ENCODE results near the gene NCOA3. TPM values are rescaled to one million over a fixed set of nuclear protein-coding genes. Genes with fewer than 3 reads are reported as not detected.

Gene NCOA3
- total RNA-seq, 1 experiment from 2014 or later = 96.7 TPM

- no peaks in the 10 kb centered on the region for H3K9me3 Mint-ChIP-seq (ENCODE audit: unreplicated experiment)
- intact Hi-C loops (cut with micrococcal nuclease; ENCODE audit: unreplicated experiment) = loop anchor here (5.0 to 10.0 kb wide), 3 partner anchors 122 to 303 kb away; no protein-coding TSS in a partner anchor
- peak overlapping the region; percentile 92 for H3K27ac Mint-ChIP-seq (ENCODE audit: unreplicated experiment)
- Histone ChIP-seq H3K36me3 (ENCODE audit: control insufficient read depth, insufficient read depth, low read length) (no peaks in the 10 kb centered on the region), H3K4me1 (peaks cover 19% of the 10 kb centered on the region), H3K4me3 (ENCODE audit: low read depth, low read length) (peak overlapping the region; percentile 98), H3K9me3 (no peaks in the 10 kb centered on the region), H3K27me3 (replicated peaks; ENCODE audit: control insufficient read depth, insufficient read depth, low read length) (no peaks in the 10 kb centered on the region)
- DNase-seq = peak; percentile 25 to 32
- H3K4me3 Mint-ChIP-seq (ENCODE audit: unreplicated experiment) = peak overlapping the region; percentile 82
- BruUV-seq (replicated peaks) = no TSS peak
- H3K36me3 Mint-ChIP-seq (ENCODE audit: insufficient read depth, unreplicated experiment) = peaks cover 18% of the 10 kb centered on the region
- POLR2A ChIA-PET = interaction anchor here (0.6 to 3.0 kb wide), 7 partner anchors 7 to 181 kb away, joined by 3 to 81 read pairs (median 5); no protein-coding TSS in a partner anchor
- no peaks in the 10 kb centered on the region for H3K27me3 Mint-ChIP-seq (ENCODE audit: insufficient read depth, unreplicated experiment)
- CTCF ChIA-PET = interaction anchor here (0.6 to 3.3 kb wide), 3 partner anchors 7 to 1155 kb away, joined by 3 to 27 read pairs (median 11); no protein-coding TSS in a partner anchor
- no peak for TF ChIP-seq CTCF (IDR thresholded peaks at IDR 0.05; ENCODE audit: insufficient read depth in 1 of 2, low read depth in 1 of 2, low read length in 1 of 2, severe bottlenecking in 1 of 2, unreplicated experiment in 1 of 2)
- H3K4me1 Mint-ChIP-seq (ENCODE audit: low read depth, unreplicated experiment) = peaks cover 26% of the 10 kb centered on the region
Observed at GRCh38 chr20:47500554-47500953, 1.1 kb upstream of the NCOA3 start.

DNA sequence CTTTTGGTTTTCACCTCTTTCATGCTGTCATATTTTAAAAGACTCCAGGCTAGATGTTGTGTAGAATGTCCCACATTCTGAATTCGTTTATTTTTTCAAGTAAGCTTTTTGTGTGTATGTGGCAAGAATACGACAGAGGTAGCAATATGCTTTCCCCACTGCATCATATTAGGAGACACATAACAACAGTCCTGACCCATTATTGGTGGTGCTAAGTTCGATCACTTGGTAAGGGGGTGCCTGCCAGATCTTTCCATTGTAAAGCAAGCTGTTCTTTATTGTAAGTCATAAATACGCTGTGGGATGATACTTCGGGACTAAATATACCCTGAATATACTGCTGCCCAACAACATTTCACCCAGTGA, 588 bp upstream of the NCOA3 start:
- TSS peak; percentile 95 for BruUV-seq (replicated peaks)
- no peak for TF ChIP-seq CTCF (IDR thresholded peaks at IDR 0.05; ENCODE audit: insufficient read depth in 1 of 2, low read depth in 1 of 2, low read length in 1 of 2, severe bottlenecking in 1 of 2, unreplicated experiment in 1 of 2)
- Mint-ChIP-seq H3K36me3 (ENCODE audit: insufficient read depth, unreplicated experiment) (peaks cover 23% of the 10 kb centered on the region), H3K9me3 (ENCODE audit: unreplicated experiment) (no peaks in the 10 kb centered on the region), H3K27me3 (ENCODE audit: insufficient read depth, unreplicated experiment) (no peaks in the 10 kb centered on the region), H3K4me3 (ENCODE audit: unreplicated experiment) (peak overlapping the region; percentile 82), H3K27ac (ENCODE audit: unreplicated experiment) (peak overlapping the region; percentile 92), H3K4me1 (ENCODE audit: low read depth, unreplicated experiment) (peaks cover 29% of the 10 kb centered on the region)
- Histone ChIP-seq H3K4me3 (ENCODE audit: low read depth, low read length) (peak overlapping the region; percentile 98), H3K9me3 (no peaks in the 10 kb centered on the region), H3K27me3 (replicated peaks; ENCODE audit: control insufficient read depth, insufficient read depth, low read length) (no peaks in the 10 kb centered on the region), H3K4me1 (peaks cover 22% of the 10 kb centered on the region), H3K36me3 (ENCODE audit: control insufficient read depth, insufficient read depth, low read length) (no peaks in the 10 kb centered on the region)
- intact Hi-C loops (cut with micrococcal nuclease; ENCODE audit: unreplicated experiment) = loop anchor here (1.0 to 10.0 kb wide), 7 partner anchors 8 to 304 kb away; no protein-coding TSS in a partner anchor
- DNase-seq = no peak
- ChIA-PET POLR2A (interaction anchor here (0.6 to 3.5 kb wide), 37 partner anchors 8 to 1702 kb away, joined by 3 to 81 read pairs (median 4); partner anchors contain the start of gene ZMYND8), CTCF (interaction anchor here (0.6 to 3.3 kb wide), 17 partner anchors 8 to 1837 kb away, joined by 3 to 27 read pairs (median 5); no protein-coding TSS in a partner anchor)

DNA sequence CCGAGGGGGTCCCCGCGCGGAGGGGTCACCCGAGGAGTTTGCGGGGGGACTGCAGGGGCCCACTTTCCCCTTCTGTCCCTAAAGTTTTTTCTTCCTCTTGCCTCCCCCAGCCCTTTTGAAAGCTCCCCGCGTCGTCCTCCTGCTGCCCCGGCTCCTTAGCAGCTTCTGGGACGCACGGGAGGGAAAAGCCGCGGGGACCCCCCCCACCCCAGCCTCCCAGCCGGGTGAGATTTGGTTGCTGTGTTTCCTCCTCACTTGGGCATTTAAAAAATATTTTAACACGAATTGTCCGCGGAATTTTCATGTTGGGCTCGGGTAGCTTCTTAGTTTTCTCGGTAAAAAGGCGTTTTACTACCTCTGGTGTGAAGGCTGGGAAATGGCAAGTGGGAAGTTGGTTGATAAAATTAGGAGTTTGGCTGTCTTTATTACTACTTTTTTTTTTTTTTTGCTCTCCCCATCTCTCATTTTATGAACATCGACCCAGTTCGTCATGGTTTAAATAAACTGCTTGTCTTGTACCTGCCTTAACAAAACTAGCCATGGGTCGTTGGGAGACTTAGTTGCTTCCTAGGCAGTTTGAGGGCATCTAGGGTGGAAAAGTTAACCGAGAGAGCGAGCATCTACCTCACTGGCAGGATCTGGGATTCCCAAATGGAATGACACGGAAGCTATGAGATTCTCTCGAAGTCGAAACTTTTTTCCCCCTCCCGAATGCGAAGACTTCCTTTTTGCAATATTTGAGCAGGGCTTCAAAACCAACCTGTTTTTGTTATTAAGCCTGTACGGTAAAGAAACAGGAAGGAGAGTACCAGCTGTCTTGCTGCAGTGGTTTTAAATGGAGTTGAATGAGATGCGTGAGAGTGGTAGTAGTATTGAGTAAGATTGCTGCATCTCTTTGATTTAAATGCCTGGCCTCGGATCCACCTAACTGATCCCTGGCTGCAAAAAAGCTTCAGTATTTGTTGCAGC, 868 bp downstream of the NCOA3 start:
- H3K4me3 ChIP-seq (ENCODE audit: low read depth, low read length) = peak overlapping the region; percentile 98
- peak overlapping the region; percentile 82 for H3K4me3 Mint-ChIP-seq (ENCODE audit: unreplicated experiment)
- H3K36me3 ChIP-seq (ENCODE audit: control insufficient read depth, insufficient read depth, low read length) = no peaks in the 10 kb centered on the region
- POLR2A ChIA-PET = interaction anchor here (0.6 to 3.5 kb wide), 30 partner anchors 9 to 363 kb away, joined by 3 to 81 read pairs (median 4); partner anchors contain the start of gene ZMYND8
- DNase-seq = peak; percentile 54 to 58
- intact Hi-C loops (cut with micrococcal nuclease; ENCODE audit: unreplicated experiment) = loop anchor here (5.0 to 10.0 kb wide), 3 partner anchors 120 to 305 kb away; no protein-coding TSS in a partner anchor
- no peaks in the 10 kb centered on the region for H3K9me3 Mint-ChIP-seq (ENCODE audit: unreplicated experiment)
- no peaks in the 10 kb centered on the region for H3K9me3 ChIP-seq
- peak overlapping the region; percentile 92 for H3K27ac Mint-ChIP-seq (ENCODE audit: unreplicated experiment)
- H3K27me3 ChIP-seq (replicated peaks; ENCODE audit: control insufficient read depth, insufficient read depth, low read length) = no peaks in the 10 kb centered on the region
- no peaks in the 10 kb centered on the region for H3K27me3 Mint-ChIP-seq (ENCODE audit: insufficient read depth, unreplicated experiment)
- peaks cover 25% of the 10 kb centered on the region for H3K36me3 Mint-ChIP-seq (ENCODE audit: insufficient read depth, unreplicated experiment)
- no TSS peak for BruUV-seq (replicated peaks)
- CTCF ChIA-PET = interaction anchor here (0.5 to 3.3 kb wide), 23 partner anchors 9 to 793 kb away, joined by 3 to 27 read pairs (median 5); partner anchors contain the start of gene ZMYND8
- TF ChIP-seq CTCF (IDR thresholded peaks at IDR 0.05; ENCODE audit: insufficient read depth in 1 of 2, low read depth in 1 of 2, low read length in 1 of 2, severe bottlenecking in 1 of 2, unreplicated experiment in 1 of 2) = no peak
- H3K4me1 Mint-ChIP-seq (ENCODE audit: low read depth, unreplicated experiment) = peaks cover 40% of the 10 kb centered on the region
- peaks cover 32% of the 10 kb centered on the region for H3K4me1 ChIP-seq
